CD14-positive monocyte (primary cell): ENCODE data around the gene AFF1. TPM values are rescaled to one million over a fixed set of nuclear protein-coding genes. Genes with fewer than 3 reads are reported as not detected.

Source experiments
- DNase-seq, 3 donors: peaks; one replicate each; pipeline ENCODE4 v3.0.0-alpha.2; 2011 to 2022
- H2AFZ ChIP-seq: 2 replicates; pipeline ENCODE4 v1.6.0; 2012; ENCODE audit warnings: mild to moderate bottlenecking, low read depth, low read length, inconsistent platforms; ENCODE audit not compliant: insufficient read depth, poor library complexity, severe bottlenecking
- H3K27ac ChIP-seq, 2 donors: 1 replicate in 1 of 2; 2 replicates in 1 of 2; pipeline ENCODE4 v1.5.1; 2012 to 2013; ENCODE audit warnings: low read length in 2 of 2, control low read depth in 1 of 2, inconsistent platforms in 1 of 2, low read depth in 1 of 2, mild to moderate bottlenecking in 1 of 2
- H3K27me3 ChIP-seq, 2 donors: one replicate each; pipeline versions ENCODE4 v1.6.0 to v1.6.1; 2011 to 2013; ENCODE audit warnings: low read length in 2 of 2; ENCODE audit not compliant: control insufficient read depth in 2 of 2, insufficient read depth in 2 of 2
- H3K36me3 ChIP-seq, 2 donors: replicated peaks in 1 of 2; 1 replicate in 1 of 2; 2 replicates in 1 of 2; pipeline versions ENCODE4 v1.5.1 to v1.6.1; 2012 to 2013; ENCODE audit warnings: low read length in 2 of 2, control low read depth in 1 of 2, inconsistent platforms in 1 of 2, mild to moderate bottlenecking in 1 of 2; ENCODE audit not compliant: insufficient read depth in 2 of 2, control insufficient read depth in 1 of 2
- H3K4me1 ChIP-seq, 2 donors: 1 replicate in 1 of 2; 2 replicates in 1 of 2; pipeline versions ENCODE4 v1.5.1 to v1.6.1; 2012 to 2013; ENCODE audit warnings: low read length in 2 of 2, control low read depth in 1 of 2, inconsistent platforms in 1 of 2, mild to moderate bottlenecking in 1 of 2, moderate library complexity in 1 of 2; ENCODE audit not compliant: insufficient read depth in 2 of 2, control insufficient read depth in 1 of 2
- H3K4me2 ChIP-seq: replicated peaks from 2 replicates; pipeline ENCODE3; 2012; ENCODE audit warnings: low read length, moderate library complexity, mild to moderate bottlenecking; ENCODE audit not compliant: poor library complexity, severe bottlenecking; ENCODE audit errors: extremely low read depth
- H3K4me3 ChIP-seq, 3 experiments: fragments of 200-600 bp in 1 of 3; sonication (generic) in 1 of 3; replicated peaks in 1 of 3; 1 replicate in 2 of 3; 2 replicates in 1 of 3; pipeline ENCODE4 v1.5.1; 2011 to 2013; ENCODE audit warnings: low read length in 3 of 3, mild to moderate bottlenecking in 3 of 3, control low read depth in 2 of 3, low read depth in 2 of 3, inconsistent platforms in 1 of 3, moderate library complexity in 1 of 3
- H3K79me2 ChIP-seq: 2 replicates; pipeline ENCODE4 v1.6.0; 2012; ENCODE audit warnings: mild to moderate bottlenecking, control low read depth, inconsistent platforms, low read length, moderate library complexity; ENCODE audit not compliant: insufficient read depth
- H3K9ac ChIP-seq: 2 replicates; pipeline ENCODE4 v1.6.0; 2017; ENCODE audit warnings: low read length, mild to moderate bottlenecking; ENCODE audit not compliant: insufficient read depth, poor library complexity, severe bottlenecking
- H3K9me3 ChIP-seq, 2 donors: replicated peaks in 1 of 2; 1 replicate in 1 of 2; 2 replicates in 1 of 2; pipeline versions ENCODE4 v1.5.1 to v1.6.1; 2012 to 2013; ENCODE audit warnings: low read length in 2 of 2, control low read depth in 1 of 2; ENCODE audit not compliant: control insufficient read depth in 1 of 2, insufficient read depth in 1 of 2
- H4K20me1 ChIP-seq: 2 replicates; pipeline ENCODE4 v1.6.0; 2012; ENCODE audit warnings: mild to moderate bottlenecking, low read length, control low read depth, moderate library complexity; ENCODE audit not compliant: insufficient read depth
- H3K27ac Mint-ChIP-seq, 7 donors: one replicate each; pipeline ENCODE4 v1.8.0; 2020; ENCODE audit warnings: mild to moderate bottlenecking in 7 of 7, mixed read lengths in 7 of 7, moderate library complexity in 6 of 7, inconsistent platforms in 2 of 7
- H3K27me3 Mint-ChIP-seq, 3 donors: one replicate each; pipeline ENCODE4 v1.8.0; 2021 to 2022; ENCODE audit warnings: low read depth in 3 of 3, mild to moderate bottlenecking in 3 of 3, mixed read lengths in 3 of 3, moderate library complexity in 3 of 3, inconsistent platforms in 1 of 3
- H3K36me3 Mint-ChIP-seq, 2 donors: one replicate each; pipeline ENCODE4 v1.8.0; 2020; ENCODE audit warnings: mixed read lengths in 2 of 2, inconsistent platforms in 1 of 2, mild to moderate bottlenecking in 1 of 2
- H3K4me1 Mint-ChIP-seq: one replicate; pipeline ENCODE4 v1.8.0; 2020; ENCODE audit warnings: mild to moderate bottlenecking, mixed read lengths
- H3K4me3 Mint-ChIP-seq, 2 donors: one replicate each; pipeline ENCODE4 v1.8.0; 2020; ENCODE audit warnings: mild to moderate bottlenecking in 2 of 2, mixed read lengths in 2 of 2, moderate library complexity in 1 of 2
- H3K9me3 Mint-ChIP-seq, 7 donors: one replicate each; pipeline ENCODE4 v1.8.0; 2020 to 2022; ENCODE audit warnings: mixed read lengths in 7 of 7, mild to moderate bottlenecking in 6 of 7, moderate library complexity in 6 of 7, inconsistent platforms in 2 of 7
- CTCF ChIP-seq: fragments of 200-600 bp; IDR thresholded peaks from one replicate; pipeline ENCODE4 v1.8.0; 2022; ENCODE audit warnings: antibody characterized with exemption, mild to moderate bottlenecking
- WGBS: methylation state at CpG from one replicate; pipeline ENCODE4 v1.1.5; 2013; ENCODE audit warnings: missing lambda C conversion rate; ENCODE audit not compliant: insufficient coverage; 5-methylcytosine and 5-hydroxymethylcytosine counted together
- intact Hi-C, 2 donors: fragments of 100-400 bp; cut with micrococcal nuclease; formaldehyde crosslinking; loops; one replicate each; pipeline versions ENCODE4 v1.15.0 to v1.15.1; 2023
- polyA plus RNA-seq, 3 donors: library from polyadenylated mRNA; depleted of rRNA in 1 of 3; unstranded in 2 of 3; stranded (reverse) in 1 of 3; fragments of 300-500 nt in 2 of 3; fragments of >200 nt in 1 of 3; fragmentation: Illumina TruSeq in 2 of 3; gene quantifications; 1 replicate in 2 of 3; 2 replicates in 1 of 3; pipeline ENCODE4 v1.2.3, GENCODE V29; 2012 to 2021

The AFF1 gene
- polyA plus RNA-seq, 3 donors: 7.5 to 20.9 (median 16.3) TPM

DNA sequence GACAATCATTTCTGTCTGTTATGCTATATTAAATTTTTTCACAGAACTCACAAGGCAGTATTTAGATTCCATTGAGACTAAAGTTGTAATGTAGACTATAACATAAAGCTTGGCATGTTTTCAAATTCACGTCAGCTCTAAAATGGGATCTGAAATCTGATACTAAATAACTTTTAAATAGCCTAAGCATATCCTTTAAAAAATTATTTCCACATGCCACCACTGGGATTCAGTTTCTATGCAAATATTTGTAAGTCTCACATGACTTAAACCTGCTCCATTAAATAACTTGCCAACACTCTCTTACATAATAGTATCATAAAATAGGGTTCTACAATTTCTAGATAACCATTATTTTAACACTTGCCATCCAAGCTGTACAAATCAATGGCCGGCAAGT is 253.2 kb downstream of the AFF1 start:
- H3K27ac Mint-ChIP-seq: no peak overlapping the region
- peaks cover 16% of the 10 kb centered on the region for H4K20me1 ChIP-seq
- H3K4me1 Mint-ChIP-seq: no peaks in the 10 kb centered on the region
- H2AFZ ChIP-seq: no peak overlapping the region
- peaks cover 51% of the 10 kb centered on the region for H3K79me2 ChIP-seq
- no peak overlapping the region for H3K9ac ChIP-seq
- no CpG with 5 or more reads among the region's 2 CpGs for WGBS
- H3K36me3 ChIP-seq: peaks cover 0 to 15% of the 10 kb centered on the region in 2 donors
- intact Hi-C loops: no loop called here
- no peaks in the 10 kb centered on the region for H3K27me3 Mint-ChIP-seq
- H3K4me1 ChIP-seq: no peaks in the 10 kb centered on the region
- peaks cover 12 to 25% of the 10 kb centered on the region in 2 donors for H3K36me3 Mint-ChIP-seq
- no peak for TF ChIP-seq CTCF
- no peaks in the 10 kb centered on the region for H3K27me3 ChIP-seq
- no peak for DNase-seq
- no peak overlapping the region for H3K27ac ChIP-seq
- no peak overlapping the region for H3K4me3 ChIP-seq
- no peak overlapping the region for H3K4me3 Mint-ChIP-seq
- no peak overlapping the region for H3K4me2 ChIP-seq
- H3K9me3 Mint-ChIP-seq: peaks cover 0 to 3% (median 0%) of the 10 kb centered on the region in 7 donors
- H3K9me3 ChIP-seq: no peaks in the 10 kb centered on the region

DNA sequence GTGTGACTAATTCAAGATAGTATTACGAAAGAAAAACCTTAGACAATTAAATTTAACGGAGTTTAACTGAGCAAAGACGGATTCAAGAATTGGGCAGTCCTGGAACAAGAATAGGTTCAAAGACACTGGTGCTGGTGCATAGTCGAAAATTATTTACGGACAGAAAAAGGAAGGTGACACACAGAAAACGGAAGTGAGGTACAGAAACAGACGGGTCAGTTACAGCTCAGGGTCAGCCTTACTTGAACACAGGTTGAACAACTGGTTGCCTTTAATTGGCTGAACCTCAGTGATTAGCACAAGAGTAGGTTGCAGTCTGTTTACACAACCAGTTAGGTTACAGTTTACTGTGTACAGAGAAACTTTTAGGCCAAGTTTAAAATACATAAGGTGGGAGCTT is 254.1 kb downstream of the AFF1 start:
- TF ChIP-seq CTCF: no peak
- peak overlapping the region in 1 of 2 donors; percentile 30 for H3K27ac ChIP-seq
- H3K9ac ChIP-seq: no peak overlapping the region
- intact Hi-C loops: no loop called here
- peaks cover 25% of the 10 kb centered on the region for H4K20me1 ChIP-seq
- H3K36me3 Mint-ChIP-seq: peaks cover 11 to 25% of the 10 kb centered on the region in 2 donors
- H3K4me1 Mint-ChIP-seq: no peaks in the 10 kb centered on the region
- H3K27ac Mint-ChIP-seq: no peak overlapping the region
- no peaks in the 10 kb centered on the region for H3K27me3 Mint-ChIP-seq
- DNase-seq: no peak
- no peak overlapping the region for H3K4me2 ChIP-seq
- no peak overlapping the region for H3K4me3 Mint-ChIP-seq
- H3K9me3 ChIP-seq: no peaks in the 10 kb centered on the region
- no peaks in the 10 kb centered on the region for H3K27me3 ChIP-seq
- peaks cover 57% of the 10 kb centered on the region for H3K79me2 ChIP-seq
- peaks cover 0 to 3% (median 0%) of the 10 kb centered on the region in 7 donors for H3K9me3 Mint-ChIP-seq
- WGBS: 89% methylated on average over 7 of the region's 7 CpGs
- H3K4me1 ChIP-seq: no peaks in the 10 kb centered on the region
- H3K4me3 ChIP-seq: no peak overlapping the region
- H2AFZ ChIP-seq: no peak overlapping the region
- H3K36me3 ChIP-seq: peaks cover 0 to 17% of the 10 kb centered on the region in 2 donors

Other genes starting within 250 kb of the AFF1 start
- under 1 TPM in 1 of 3 donors, not detected in 2; 0.08 TPM for gene SLC10A6, start 85.6 kb upstream of the AFF1 start, polyA plus RNA-seq
- under 1 TPM in 1 of 3 donors, not detected in 2; 0.14 TPM for gene C4orf36, start 42.6 kb upstream of the AFF1 start, polyA plus RNA-seq